ENCODE measurements around the gene PCNX3.

Gene PCNX3

DNA sequence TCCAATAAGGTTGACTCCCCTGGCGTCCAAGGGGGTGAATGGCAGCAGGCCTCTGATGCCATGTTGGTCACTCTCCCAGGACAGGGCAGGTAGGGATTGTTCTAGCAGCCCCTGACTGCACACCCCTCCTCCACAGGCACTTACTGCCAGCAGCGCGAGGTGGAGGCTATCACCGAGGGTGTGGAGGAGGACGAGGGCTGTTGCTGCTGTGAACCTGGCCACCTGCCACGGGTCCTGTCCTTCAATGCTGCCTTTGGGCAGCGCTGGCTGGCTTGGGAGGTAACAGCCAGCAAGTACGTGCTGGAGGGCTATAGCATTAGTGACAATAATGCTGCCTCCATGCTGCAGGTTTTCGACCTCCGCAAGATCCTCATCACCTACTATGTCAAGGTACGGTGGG, 14.6 kb downstream of the PCNX3 start:
- Histone ChIP-seq H3K36me3 (peaks cover 70% of the 10 kb centered on the region), H3K4me3 (ENCODE audit: low read depth, low read length) (no peak overlapping the region), H3K27ac (no peak overlapping the region), H3K27me3 (ENCODE audit: insufficient read depth, low read depth, severe bottlenecking) (no peaks in the 10 kb centered on the region), H3K9me3 (ENCODE audit: severe bottlenecking) (no peaks in the 10 kb centered on the region)
- TF ChIP-seq, protein P1, sequence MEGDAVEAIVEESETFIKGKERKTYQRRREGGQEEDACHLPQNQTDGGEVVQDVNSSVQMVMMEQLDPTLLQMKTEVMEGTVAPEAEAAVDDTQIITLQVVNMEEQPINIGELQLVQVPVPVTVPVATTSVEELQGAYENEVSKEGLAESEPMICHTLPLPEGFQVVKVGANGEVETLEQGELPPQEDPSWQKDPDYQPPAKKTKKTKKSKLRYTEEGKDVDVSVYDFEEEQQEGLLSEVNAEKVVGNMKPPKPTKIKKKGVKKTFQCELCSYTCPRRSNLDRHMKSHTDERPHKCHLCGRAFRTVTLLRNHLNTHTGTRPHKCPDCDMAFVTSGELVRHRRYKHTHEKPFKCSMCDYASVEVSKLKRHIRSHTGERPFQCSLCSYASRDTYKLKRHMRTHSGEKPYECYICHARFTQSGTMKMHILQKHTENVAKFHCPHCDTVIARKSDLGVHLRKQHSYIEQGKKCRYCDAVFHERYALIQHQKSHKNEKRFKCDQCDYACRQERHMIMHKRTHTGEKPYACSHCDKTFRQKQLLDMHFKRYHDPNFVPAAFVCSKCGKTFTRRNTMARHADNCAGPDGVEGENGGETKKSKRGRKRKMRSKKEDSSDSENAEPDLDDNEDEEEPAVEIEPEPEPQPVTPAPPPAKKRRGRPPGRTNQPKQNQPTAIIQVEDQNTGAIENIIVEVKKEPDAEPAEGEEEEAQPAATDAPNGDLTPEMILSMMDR (IDR thresholded peaks at IDR 0.05; ENCODE audit: low read depth, low read length): no peak
- DNase-seq: no peak

DNA sequence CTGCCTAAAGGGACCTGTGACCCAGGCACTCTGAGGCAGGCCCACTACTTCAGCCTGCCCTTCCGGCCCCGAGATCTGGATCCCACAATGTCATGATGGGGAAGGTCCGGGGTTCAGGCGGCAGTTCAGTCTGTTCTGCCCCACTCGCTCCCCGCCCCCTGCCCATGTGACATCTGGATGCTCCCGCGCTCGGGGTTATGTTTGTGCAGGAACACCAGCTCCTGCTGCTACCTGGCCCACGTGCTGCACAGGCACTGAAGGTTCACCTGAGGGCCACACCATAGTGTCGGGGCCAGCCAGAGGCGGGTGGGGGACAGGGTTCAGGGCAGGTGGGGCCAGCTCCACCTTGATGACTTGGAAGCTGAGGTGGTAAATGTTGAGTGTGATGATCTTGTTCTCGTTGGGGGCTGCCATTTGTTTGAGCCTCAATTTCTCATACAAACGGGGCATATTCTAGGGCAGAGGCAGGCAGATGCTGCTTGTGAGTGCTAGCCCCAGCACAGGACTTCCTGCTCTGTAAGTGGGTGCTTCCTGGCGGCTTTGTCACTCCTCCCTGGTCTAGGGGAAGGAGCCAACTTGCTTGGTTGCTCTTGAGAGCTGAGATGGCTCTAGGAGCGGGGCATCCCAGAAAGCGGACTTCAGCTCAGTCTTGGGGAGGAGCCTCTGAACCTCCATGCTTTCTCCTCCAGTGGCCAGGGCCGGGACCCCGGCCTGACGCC, 18.0 kb downstream of the PCNX3 start:
- Histone ChIP-seq H3K36me3 (peaks cover 60% of the 10 kb centered on the region), H3K9me3 (ENCODE audit: severe bottlenecking) (no peaks in the 10 kb centered on the region), H3K27me3 (ENCODE audit: insufficient read depth, low read depth, severe bottlenecking) (no peaks in the 10 kb centered on the region), H3K4me3 (ENCODE audit: low read depth, low read length) (no peak overlapping the region), H3K27ac (no peak overlapping the region)
- DNase-seq: no peak
- TF ChIP-seq, protein P1 (IDR thresholded peaks at IDR 0.05; ENCODE audit: low read depth, low read length): no peak

DNA sequence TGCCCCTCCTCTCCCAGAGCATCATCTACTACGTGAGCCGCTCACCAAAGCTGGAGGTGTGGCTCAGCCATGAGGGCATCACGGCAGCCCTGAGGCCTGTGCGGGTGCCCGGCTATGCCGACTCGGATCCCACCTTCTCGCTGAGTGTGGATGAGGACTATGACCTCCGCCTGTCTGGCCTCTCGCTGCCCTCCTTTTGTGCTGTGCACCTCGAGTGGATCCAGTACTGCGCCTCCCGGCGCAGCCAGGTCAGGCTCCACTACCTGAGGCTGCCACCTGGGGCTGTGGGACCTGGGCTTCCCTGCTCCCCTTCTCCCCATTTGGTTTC, 18.5 kb downstream of the PCNX3 start:
- TF ChIP-seq, protein P1 (IDR thresholded peaks at IDR 0.05; ENCODE audit: low read depth, low read length): no peak
- H3K27ac ChIP-seq: no peak overlapping the region
- H3K4me3 ChIP-seq (ENCODE audit: low read depth, low read length): no peak overlapping the region
- H3K9me3 ChIP-seq (ENCODE audit: severe bottlenecking): no peaks in the 10 kb centered on the region
- H3K36me3 ChIP-seq: peaks cover 56% of the 10 kb centered on the region
- DNase-seq: no peak
- H3K27me3 ChIP-seq (ENCODE audit: insufficient read depth, low read depth, severe bottlenecking): no peaks in the 10 kb centered on the region

DNA sequence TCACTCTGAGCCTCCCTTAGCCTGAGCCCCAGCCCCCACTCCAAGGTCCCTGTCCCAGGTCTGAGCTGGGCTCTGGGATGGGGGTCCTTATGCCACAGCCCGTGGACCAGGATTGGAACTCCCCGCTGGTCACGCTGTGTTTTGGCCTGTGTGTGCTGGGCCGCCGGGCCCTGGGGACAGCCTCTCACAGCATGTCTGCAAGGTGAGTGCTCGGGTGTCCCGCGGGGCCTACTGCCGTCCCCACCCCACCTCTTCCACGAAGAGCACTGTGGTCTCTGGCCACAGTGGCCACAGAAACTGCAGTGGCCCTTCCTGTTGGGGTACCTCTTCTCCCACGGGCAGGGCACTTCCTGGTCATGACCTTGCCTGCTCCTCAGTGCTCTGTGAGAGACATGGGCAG, 18.9 kb downstream of the PCNX3 start:
- DNase-seq: no peak
- Histone ChIP-seq H3K4me3 (ENCODE audit: low read depth, low read length) (no peak overlapping the region), H3K27ac (no peak overlapping the region), H3K9me3 (ENCODE audit: severe bottlenecking) (no peaks in the 10 kb centered on the region), H3K36me3 (peaks cover 52% of the 10 kb centered on the region), H3K27me3 (ENCODE audit: insufficient read depth, low read depth, severe bottlenecking) (no peaks in the 10 kb centered on the region)
- TF ChIP-seq, protein P1 (IDR thresholded peaks at IDR 0.05; ENCODE audit: low read depth, low read length): no peak

DNA sequence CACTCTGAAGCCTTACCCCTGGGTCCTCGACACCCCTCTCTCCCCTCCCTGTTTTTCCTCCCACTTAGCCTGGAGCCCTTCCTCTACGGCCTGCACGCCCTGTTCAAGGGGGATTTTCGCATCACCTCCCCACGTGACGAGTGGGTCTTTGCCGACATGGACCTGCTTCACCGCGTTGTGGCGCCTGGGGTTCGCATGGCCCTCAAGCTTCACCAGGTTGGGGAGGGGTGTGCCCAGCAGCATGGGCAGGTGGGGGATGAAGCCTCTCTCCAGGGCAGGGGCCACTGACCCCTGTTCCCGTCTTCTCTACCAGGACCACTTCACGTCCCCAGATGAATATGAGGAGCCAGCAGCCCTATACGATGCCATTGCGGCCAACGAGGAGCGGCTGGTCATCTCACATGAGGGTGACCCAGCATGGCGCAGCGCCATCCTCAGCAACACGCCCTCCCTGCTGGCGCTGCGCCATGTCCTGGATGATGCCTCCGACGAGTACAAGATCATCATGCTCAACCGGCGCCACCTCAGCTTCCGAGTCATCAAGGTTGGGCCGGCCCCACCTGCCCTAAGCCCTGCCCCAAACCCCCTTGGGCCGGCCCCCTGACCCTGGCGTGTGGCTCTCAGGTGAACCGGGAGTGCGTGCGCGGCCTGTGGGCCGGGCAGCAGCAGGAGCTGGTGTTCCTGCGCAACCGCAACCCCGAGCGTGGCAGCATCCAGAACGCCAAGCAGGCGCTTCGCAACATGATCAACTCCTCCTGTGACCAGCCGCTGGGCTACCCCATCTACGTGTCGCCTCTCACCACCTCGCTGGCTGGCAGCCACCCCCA, 19.5 kb downstream of the PCNX3 start:
- H3K36me3 ChIP-seq: peaks cover 45% of the 10 kb centered on the region
- TF ChIP-seq, protein P1 (IDR thresholded peaks at IDR 0.05; ENCODE audit: low read depth, low read length): no peak
- no peak overlapping the region for H3K4me3 ChIP-seq (ENCODE audit: low read depth, low read length)
- no peak for DNase-seq
- no peaks in the 10 kb centered on the region for H3K9me3 ChIP-seq (ENCODE audit: severe bottlenecking)
- no peaks in the 10 kb centered on the region for H3K27me3 ChIP-seq (ENCODE audit: insufficient read depth, low read depth, severe bottlenecking)
- H3K27ac ChIP-seq: no peak overlapping the region

All from WERI-Rb-1 (cell line).